H1 (cell line): Measurements from ENCODE around the gene PEX14. TPM values are rescaled to one million over a fixed set of nuclear protein-coding genes. Genes with fewer than 3 reads are reported as not detected.

Experiments
- CTCF ChIA-PET: fragments of 300-600 bp; sonication (Branson Sonifier 250); formaldehyde crosslinking; loops from one replicate; lab custom pipeline; 2021; ENCODE audit not compliant: partially characterized antibody; lab: Charles Lee
- POLR2A ChIA-PET: fragments of 300-600 bp; sonication (Branson Sonifier 250); formaldehyde crosslinking; loops from one replicate; lab custom pipeline; 2021; ENCODE audit warnings: inconsistent platforms; ENCODE audit not compliant: partially characterized antibody; lab: Charles Lee
- DNase-seq, 2 experiments: peaks; one replicate each; pipeline versions ENCODE4 v3.0.0 to v3.0.0-alpha.2; 2010 to 2022; ENCODE audit warnings: low spot score in 2 of 2, low read depth in 1 of 2, mixed read lengths in 1 of 2
- FAIRE-seq: peaks from 2 replicates; lab custom pipeline; 2011; peaks lifted over from hg19 to GRCh38; lab: Jason Lieb, UNC
- H2AFZ ChIP-seq: 2 replicates; pipeline ENCODE4 v1.8.1; 2012; ENCODE audit warnings: low read length, inconsistent platforms
- H2AK5ac ChIP-seq: 2 replicates; pipeline ENCODE4 v1.6.1; 2013; ENCODE audit warnings: low read depth, low read length
- H2BK120ac ChIP-seq: replicated peaks from 2 replicates; pipeline ENCODE3; 2013; ENCODE audit warnings: low read depth, low read length, inconsistent platforms
- H2BK12ac ChIP-seq: 2 replicates; pipeline ENCODE4 v1.6.1; 2013; ENCODE audit warnings: low read depth, low read length
- H2BK15ac ChIP-seq: 2 replicates; pipeline ENCODE4 v1.6.1; 2013; ENCODE audit warnings: low read length
- H2BK20ac ChIP-seq: 2 replicates; pipeline ENCODE4 v1.6.1; 2013; ENCODE audit warnings: low read length
- H2BK5ac ChIP-seq: 2 replicates; pipeline ENCODE4 v1.6.1; 2013; ENCODE audit warnings: low read depth, low read length
- H3K14ac ChIP-seq: 2 replicates; pipeline ENCODE4 v1.6.1; 2013; ENCODE audit warnings: inconsistent platforms; ENCODE audit not compliant: insufficient read length
- H3K18ac ChIP-seq: 2 replicates; pipeline ENCODE4 v1.6.1; 2013; ENCODE audit warnings: low read length; ENCODE audit errors: extremely low read depth
- H3K23ac ChIP-seq: 2 replicates; pipeline ENCODE4 v1.6.1; 2013; ENCODE audit warnings: inconsistent platforms; ENCODE audit not compliant: insufficient read length
- H3K23me2 ChIP-seq: 2 replicates; pipeline ENCODE4 v1.6.1; 2013; ENCODE audit warnings: low read depth, low read length
- H3K27ac ChIP-seq: 2 replicates; pipeline ENCODE4 v1.6.1; 2011; ENCODE audit warnings: low read depth, low read length, inconsistent platforms
- H3K27me3 ChIP-seq, 4 experiments: replicated peaks in 1 of 4; 1 replicate in 1 of 4; 2 replicates in 3 of 4; pipeline versions ENCODE4 v1.6.1 to v1.8.1; 2011 to 2013; ENCODE audit warnings: low read length in 3 of 4, mild to moderate bottlenecking in 3 of 4, inconsistent platforms in 2 of 4, mixed read lengths in 2 of 4, moderate library complexity in 1 of 4; ENCODE audit not compliant: control insufficient read depth in 3 of 4, insufficient read depth in 3 of 4; ENCODE audit errors: extremely low read depth in 1 of 4
- H3K36me3 ChIP-seq, 4 experiments: 2 replicates each; pipeline versions ENCODE4 v1.6.1 to v1.8.1; 2011 to 2013; ENCODE audit warnings: mild to moderate bottlenecking in 4 of 4, low read length in 3 of 4, moderate library complexity in 2 of 4, control low read depth in 1 of 4, inconsistent platforms in 1 of 4; ENCODE audit not compliant: insufficient read depth in 4 of 4, control insufficient read depth in 2 of 4
- H3K4ac ChIP-seq: replicated peaks from 2 replicates; pipeline ENCODE3; 2013; ENCODE audit warnings: low read length, low read depth, mixed read lengths, inconsistent platforms; ENCODE audit not compliant: insufficient read length
- H3K4me1 ChIP-seq, 4 experiments: replicated peaks in 1 of 4; 1 replicate in 1 of 4; 2 replicates in 3 of 4; pipeline versions ENCODE4 v1.6.1 to v1.8.1; 2011 to 2013; ENCODE audit warnings: low read length in 3 of 4, inconsistent platforms in 2 of 4, mixed read lengths in 1 of 4; ENCODE audit not compliant: insufficient read depth in 4 of 4, control insufficient read depth in 3 of 4
- H3K4me2 ChIP-seq, 2 experiments: 2 replicates each; pipeline versions ENCODE4 v1.6.1 to v1.8.1; 2011 to 2013; ENCODE audit warnings: low read depth in 2 of 2, low read length in 2 of 2, control low read depth in 1 of 2, inconsistent platforms in 1 of 2, mild to moderate bottlenecking in 1 of 2; ENCODE audit not compliant: insufficient read depth in 1 of 2
- H3K4me3 ChIP-seq, 4 experiments: fragments of 200-600, 300-600 bp in 1 of 4; sonication (generic), shearing (Covaris generic), sonication (Bioruptor Twin) in 1 of 4; 2 replicates each; pipeline versions ENCODE4 v1.5.1 to v1.8.1; 2011 to 2016; ENCODE audit warnings: low read length in 4 of 4, low read depth in 3 of 4, control low read depth in 2 of 4, inconsistent platforms in 2 of 4, mild to moderate bottlenecking in 2 of 4, mixed read lengths in 1 of 4, moderate library complexity in 1 of 4; ENCODE audit not compliant: insufficient read depth in 2 of 4; ENCODE audit errors: extremely low read depth in 1 of 4
- H3K56ac ChIP-seq: replicated peaks from 2 replicates; pipeline ENCODE3; 2013; ENCODE audit warnings: low read depth, mild to moderate bottlenecking, mixed read lengths, low read length, inconsistent platforms; ENCODE audit not compliant: insufficient read length
- H3K79me1 ChIP-seq: 2 replicates; pipeline ENCODE4 v1.6.1; 2013; ENCODE audit warnings: low read depth, low read length, control low read depth
- H3K79me2 ChIP-seq, 2 experiments: 2 replicates each; pipeline versions ENCODE4 v1.6.1 to v1.8.1; 2012 to 2013; ENCODE audit warnings: low read length in 2 of 2, mild to moderate bottlenecking in 2 of 2, inconsistent platforms in 1 of 2; ENCODE audit not compliant: insufficient read depth in 2 of 2, control insufficient read depth in 1 of 2
- H3K9ac ChIP-seq, 4 experiments: replicated peaks in 1 of 4; 1 replicate in 1 of 4; 2 replicates in 3 of 4; pipeline versions ENCODE4 v1.6.1 to v1.8.1; 2011 to 2013; ENCODE audit warnings: low read depth in 3 of 4, low read length in 3 of 4, control low read depth in 2 of 4, mild to moderate bottlenecking in 2 of 4, moderate library complexity in 2 of 4, inconsistent platforms in 1 of 4; ENCODE audit errors: extremely low read depth in 1 of 4
- H3K9me3 ChIP-seq, 2 experiments: 2 replicates each; pipeline versions ENCODE4 v1.6.1 to v1.8.1; 2012 to 2013; ENCODE audit warnings: mild to moderate bottlenecking in 2 of 2, moderate library complexity in 2 of 2, control low read depth in 1 of 2, inconsistent platforms in 1 of 2, low read depth in 1 of 2, low read length in 1 of 2, mixed read lengths in 1 of 2; ENCODE audit not compliant: insufficient read depth in 2 of 2
- H4K20me1 ChIP-seq, 2 experiments: replicated peaks in 1 of 2; 2 replicates each; pipeline versions ENCODE3 to v1.8.1; 2011 to 2013; ENCODE audit warnings: inconsistent platforms in 2 of 2, low read length in 2 of 2, mild to moderate bottlenecking in 1 of 2; ENCODE audit not compliant: insufficient read depth in 2 of 2, control insufficient read depth in 1 of 2
- H4K5ac ChIP-seq: 2 replicates; pipeline ENCODE4 v1.6.1; 2013; ENCODE audit warnings: low read length, low read depth, mixed read lengths, inconsistent platforms; ENCODE audit not compliant: insufficient read length
- H4K8ac ChIP-seq: 2 replicates; pipeline ENCODE4 v1.8.0; 2013; ENCODE audit warnings: mild to moderate bottlenecking, moderate library complexity, low read length, inconsistent platforms; ENCODE audit not compliant: insufficient read depth; ENCODE audit errors: extremely low read depth
- H4K91ac ChIP-seq: replicated peaks from 2 replicates; pipeline ENCODE3; 2013; ENCODE audit warnings: low read length, mixed read lengths, inconsistent platforms; ENCODE audit not compliant: insufficient read length
- WGBS, 2 experiments: shearing (Covaris generic) in 1 of 2; methylation state at CpG; one replicate each; pipeline versions ENCODE4 v1.1.6 to v1.1.7; 2013 to 2015; ENCODE audit warnings: low lambda C conversion rate in 2 of 2, mixed read lengths in 2 of 2, inconsistent platforms in 1 of 2, low coverage in 1 of 2, missing lambda C conversion rate in 1 of 2; ENCODE audit not compliant: insufficient replicate concordance in 2 of 2, insufficient coverage in 1 of 2, insufficient read length in 1 of 2; ENCODE audit errors: extremely low coverage in 1 of 2, missing lambda C conversion rate in 1 of 2; 5-methylcytosine and 5-hydroxymethylcytosine counted together
- polyA plus RNA-seq, 7 experiments: library from polyadenylated mRNA; depleted of rRNA in 3 of 7; stranded (reverse) in 5 of 7; unstranded in 2 of 7; fragments of >200 nt in 5 of 7; fragments of 200-250 nt in 2 of 7; gene quantifications; 1 replicate in 5 of 7; 2 replicates in 1 of 7; 4 replicates in 1 of 7; pipeline versions ENCODE4 v1.2.1 to v1.2.3, GENCODE V29; 2011 to 2013; ENCODE audit warnings: missing spikeins in 2 of 7, mixed read lengths in 2 of 7
- total RNA-seq: library from RNA; stranded (reverse); fragmentation: NEBNext Ultra II Directional; extraction: Animal tissue kit (Norgen Biotek cat#: 25700); gene quantifications from 2 replicates; pipeline ENCODE4 v1.2.1, GENCODE V29; 2021

PEX14 gene
- total and polyA plus RNA-seq, 2 of the 8 experiments (the other 6 are each of a cell fraction or from before 2014, with no cell fraction given): 13.0 to 19.8 TPM

DNA sequence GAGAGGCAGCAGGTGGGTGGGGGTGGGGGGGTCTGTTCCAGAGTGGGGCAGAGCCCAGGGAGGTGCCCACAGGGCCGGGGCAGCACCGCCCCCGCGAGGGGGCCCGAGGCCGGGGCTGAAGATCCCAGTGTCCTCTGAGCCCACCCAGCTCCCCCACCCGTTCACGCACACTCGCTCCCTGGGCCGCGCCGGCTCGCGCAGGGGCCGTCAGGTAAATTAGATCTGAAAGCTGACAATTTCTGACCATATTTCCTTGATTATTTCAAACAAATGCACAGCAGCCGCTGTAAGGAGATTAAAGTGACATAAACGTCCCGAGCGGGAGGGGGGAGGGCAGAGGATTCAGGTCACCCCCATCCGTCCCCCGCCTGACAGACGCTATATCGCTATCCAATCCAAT lies 203.7 kb downstream of the PEX14 start:
- FAIRE-seq (no peak), DNase-seq (no peak)
- ChIA-PET CTCF (interaction anchor here (0.8 to 3.0 kb wide), 9 partner anchors 12 to 232 kb away, joined by 3 to 9 read pairs (median 5); no protein-coding TSS in a partner anchor), POLR2A (interaction anchor here (1.1 to 1.3 kb wide), 2 partner anchors 12 to 15 kb away, joined by 3 to 5 read pairs; no protein-coding TSS in a partner anchor)
- H4K20me1 ChIP-seq: peaks cover 0 to 2% of the 10 kb centered on the region in 2 experiments
- H3K4me3 ChIP-seq: no peak overlapping the region
- no peak overlapping the region for H2BK5ac ChIP-seq
- no peak overlapping the region for H3K56ac ChIP-seq
- no peak overlapping the region for H3K14ac ChIP-seq
- H3K9me3 ChIP-seq: no peaks in the 10 kb centered on the region
- no peak overlapping the region for H2AK5ac ChIP-seq
- no peaks in the 10 kb centered on the region for H3K23me2 ChIP-seq
- H3K9ac ChIP-seq: no peak overlapping the region
- H3K4me2 ChIP-seq: no peak overlapping the region
- no peak overlapping the region for H2BK20ac ChIP-seq
- peaks cover 10 to 47% (median 38%) of the 10 kb centered on the region in 4 experiments for H3K4me1 ChIP-seq
- no peaks in the 10 kb centered on the region for H3K79me2 ChIP-seq
- H2AFZ ChIP-seq: no peak overlapping the region
- no peak overlapping the region for H3K18ac ChIP-seq
- H4K91ac ChIP-seq: no peak overlapping the region
- no peak overlapping the region for H2BK120ac ChIP-seq
- H2BK15ac ChIP-seq: no peak overlapping the region
- no peaks in the 10 kb centered on the region for H3K79me1 ChIP-seq
- H3K27me3 ChIP-seq: no peaks in the 10 kb centered on the region
- no peak overlapping the region for H4K5ac ChIP-seq
- H3K23ac ChIP-seq: no peak overlapping the region
- H2BK12ac ChIP-seq: no peak overlapping the region; the same call in 1 of the 2 replicates
- no peak overlapping the region for H3K27ac ChIP-seq
- H4K8ac ChIP-seq: no peak overlapping the region
- 0 out of 8 replicates have a peak, but pooled peaks cover 0 to 2% (median 0%) of the 10 kb centered on the region in 4 experiments for H3K36me3 ChIP-seq
- 69% methylated on average over 8 of the region's 23 CpGs; no CpG with 5 or more reads in 1 of the 2 experiments for WGBS, 2 experiments
- no peak overlapping the region for H3K4ac ChIP-seq
